NCI-H187 (cell line): ENCODE results near the gene TLE3.

Experiments
- DNase-seq, 2 experiments: peaks; one replicate each; lab custom pipeline; 2025; lab: John Stamatoyannopoulos, UW

The TLE3 gene

GRCh38 chr15:70006259-70007147, 91.2 kb downstream of the TLE3 start:
- no peak for DNase-seq

- no peak for DNase-seq
Observed at GRCh38 chr15:70004826-70005225, 92.9 kb downstream of the TLE3 start.

GRCh38 chr15:70002897-70003296, 94.8 kb downstream of the TLE3 start:
- no peak for DNase-seq

- DNase-seq: no peak
Observed at GRCh38 chr15:70001859-70002258, 95.9 kb downstream of the TLE3 start.

GRCh38 chr15:69999392-70000085, 98.2 kb downstream of the TLE3 start:
- DNase-seq: no peak

GRCh38 chr15:69998541-69999391, 99.0 kb downstream of the TLE3 start:
- no peak for DNase-seq

GRCh38 chr15:69997813-69998212, 99.9 kb downstream of the TLE3 start:
- DNase-seq: peak in 1 of 2 experiments; percentile 6
